ENCODE data around the gene ULK3. TPM values are rescaled to one million over a fixed set of nuclear protein-coding genes. Genes with fewer than 3 reads are reported as not detected.

The ULK3 gene
- polyA plus RNA-seq, 2 of the 4 experiments (the other 2 are of a cell fraction), result 28.1 to 48.9 TPM

DNA sequence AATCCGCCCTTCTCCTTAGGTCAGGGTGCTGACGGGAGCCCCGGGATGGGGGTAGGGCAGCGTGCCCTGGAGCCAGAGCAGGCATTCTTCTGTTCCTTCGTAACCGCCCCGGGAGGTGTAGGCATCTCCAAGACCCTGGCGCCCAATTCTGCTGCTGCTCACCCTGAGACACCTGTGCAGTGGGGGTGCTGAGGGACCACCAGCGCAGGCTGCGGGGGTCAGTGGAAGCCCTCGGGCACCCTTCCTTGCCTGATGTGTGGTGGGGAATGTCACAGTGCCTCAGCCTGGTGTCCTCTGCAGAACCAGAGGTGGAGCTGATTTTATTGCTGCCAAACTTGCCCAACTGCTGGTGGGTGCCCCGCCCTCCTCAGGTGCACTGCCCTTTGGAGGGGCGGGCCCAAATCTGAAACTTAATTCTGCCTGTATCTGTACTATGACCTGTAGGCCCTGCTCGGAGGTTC, 53.8 kb downstream of the ULK3 start:
- no peak overlapping the region for H3K27ac ChIP-seq
- 88% methylated on average over 14 of the region's 14 CpGs for WGBS (ENCODE audit: missing lambda C conversion rate)
- no peak overlapping the region for H3K4me3 ChIP-seq
- ATAC-seq, result no peak
- no peak for TF ChIP-seq KDM1A (IDR thresholded peaks at IDR 0.05; ENCODE audit: low read depth)
- TF ChIP-seq PHF8 (IDR thresholded peaks at IDR 0.05; ENCODE audit: borderline replicate concordance, low read depth), result no peak
- TF ChIP-seq NFE2L2 (conservative IDR thresholded peaks at IDR 0.05; ENCODE audit: low read length), result no peak
- ChIA-PET CTCF (interaction anchor here (65.6 to 66.7 kb wide), 2 partner anchors 2 to 30 kb away, joined by 1908 read pairs; partner anchors contain the start of genes CPLX3, CSK, LMAN1L and ULK3), POLR2A (no interaction called here)
- H3K4me1 ChIP-seq, result peaks cover 19% of the 10 kb centered on the region; the same call in 2 of the 3 replicates
- FAIRE-seq, result no peak
- H3K4me2 ChIP-seq, result no peak overlapping the region
- no peak for DNase-seq (ENCODE audit: low read depth in 1 of 2, low spot score in 1 of 2)
- no peaks in the 10 kb centered on the region for H3K9me3 ChIP-seq

DNA sequence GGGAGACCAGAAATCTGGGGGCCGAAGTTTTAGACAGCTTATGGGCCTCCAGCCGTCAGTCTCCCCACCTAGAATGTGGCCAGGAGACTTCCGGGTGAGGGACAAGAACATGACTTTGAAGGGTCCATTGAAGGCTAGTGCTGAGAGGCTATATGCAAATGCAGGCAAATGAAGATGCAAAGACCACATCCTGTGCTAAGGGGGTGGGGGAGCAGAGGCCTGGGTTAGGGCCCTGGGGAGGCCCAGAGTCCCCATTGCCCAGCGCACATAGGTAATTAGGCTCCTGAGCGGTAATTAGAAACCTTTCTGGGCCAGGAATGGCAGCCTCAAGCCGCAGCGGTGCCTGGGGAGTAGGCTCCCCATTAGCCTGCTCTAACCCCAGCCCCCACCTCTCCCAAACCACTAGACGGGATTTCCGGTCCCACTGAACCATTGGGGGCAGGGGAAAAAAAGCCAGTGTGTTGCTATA, 54.2 kb downstream of the ULK3 start:
- peaks cover 24% of the 10 kb centered on the region for H3K4me1 ChIP-seq
- DNase-seq (ENCODE audit: low read depth in 1 of 2, low spot score in 1 of 2), result no peak
- 85% methylated on average over 9 of the region's 9 CpGs for WGBS (ENCODE audit: missing lambda C conversion rate)
- ATAC-seq, result no peak
- H3K4me2 ChIP-seq, result no peak overlapping the region
- ChIA-PET POLR2A (no interaction called here), CTCF (interaction anchor here (1.0 to 66.7 kb wide), 6 partner anchors 2 to 177 kb away, joined by 3 to 1908 read pairs (median 3); partner anchors contain the start of genes CPLX3, CSK, LMAN1L and ULK3)
- TF ChIP-seq, protein P1, sequence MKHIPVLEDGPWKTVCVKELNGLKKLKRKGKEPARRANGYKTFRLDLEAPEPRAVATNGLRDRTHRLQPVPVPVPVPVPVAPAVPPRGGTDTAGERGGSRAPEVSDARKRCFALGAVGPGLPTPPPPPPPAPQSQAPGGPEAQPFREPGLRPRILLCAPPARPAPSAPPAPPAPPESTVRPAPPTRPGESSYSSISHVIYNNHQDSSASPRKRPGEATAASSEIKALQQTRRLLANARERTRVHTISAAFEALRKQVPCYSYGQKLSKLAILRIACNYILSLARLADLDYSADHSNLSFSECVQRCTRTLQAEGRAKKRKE (CRISPR knock-in tag; IDR thresholded peaks at IDR 0.05; ENCODE audit: low read depth), result no peak
- TF ChIP-seq EP300 (IDR thresholded peaks at IDR 0.05), result no peak
- TF ChIP-seq ZFP36 (IDR thresholded peaks at IDR 0.05; ENCODE audit: borderline replicate concordance, partially characterized antibody), result no peak
- no peak for TF ChIP-seq HEYL (CRISPR knock-in tag; IDR thresholded peaks at IDR 0.05)
- no peak for TF ChIP-seq FOSB (CRISPR knock-in tag; IDR thresholded peaks at IDR 0.05)
- TF ChIP-seq, protein P2, sequence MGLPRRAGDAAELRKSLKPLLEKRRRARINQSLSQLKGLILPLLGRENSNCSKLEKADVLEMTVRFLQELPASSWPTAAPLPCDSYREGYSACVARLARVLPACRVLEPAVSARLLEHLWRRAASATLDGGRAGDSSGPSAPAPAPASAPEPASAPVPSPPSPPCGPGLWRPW (IDR thresholded peaks at IDR 0.05), result no peak
- no peak for TF ChIP-seq RFX5 (IDR thresholded peaks at IDR 0.05)
- no peak for TF ChIP-seq ESRRA (IDR thresholded peaks at IDR 0.05; ENCODE audit: borderline replicate concordance, low read length)
- TF ChIP-seq BHLHE40 (IDR thresholded peaks at IDR 0.05; ENCODE audit: low read depth, low read length), result no peak
- TF ChIP-seq JUN (IDR thresholded peaks at IDR 0.05), result no peak
- H3K9me3 ChIP-seq, result no peaks in the 10 kb centered on the region
- no peak overlapping the region for H3K27ac ChIP-seq
- H3K4me3 ChIP-seq, result no peak overlapping the region
- FAIRE-seq, result no peak

DNA sequence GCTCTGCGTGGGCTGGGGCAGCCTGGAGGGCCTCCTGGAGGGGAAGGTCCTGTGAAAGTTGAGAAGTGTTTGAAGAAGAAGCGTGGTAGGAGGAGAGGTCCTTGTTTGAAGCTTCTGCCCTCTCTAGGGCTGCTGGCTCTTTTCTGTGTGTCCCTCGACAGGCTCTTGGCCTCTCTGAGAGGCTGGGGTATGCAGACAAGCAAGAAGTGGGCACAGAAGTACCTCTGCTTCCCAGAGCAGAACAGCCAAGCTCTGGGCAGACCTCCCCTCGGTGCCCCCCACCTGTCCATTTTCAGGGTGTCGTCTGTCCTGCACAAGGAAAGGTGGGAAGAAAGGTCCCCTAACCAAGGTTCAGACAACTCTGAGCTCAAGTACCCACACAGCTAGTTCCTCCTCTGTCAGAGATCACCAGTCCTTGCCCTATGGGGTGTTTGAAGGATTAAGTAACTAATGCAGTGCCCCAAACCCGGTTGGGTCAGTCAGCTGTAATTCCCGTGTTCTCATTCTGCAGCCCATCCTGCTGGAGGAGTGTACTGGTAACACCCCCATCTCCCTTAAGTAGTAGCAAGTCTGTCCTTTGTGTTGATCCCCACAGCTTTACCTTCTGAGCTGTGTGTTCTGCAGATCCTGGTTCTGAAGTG, 54.8 kb downstream of the ULK3 start:
- no peak overlapping the region for H3K4me2 ChIP-seq
- H3K9me3 ChIP-seq, result no peaks in the 10 kb centered on the region
- DNase-seq (ENCODE audit: low read depth in 1 of 2, low spot score in 1 of 2) (no peak), ATAC-seq (peak; percentile 14 to 20; a peak in 3 of 6 replicates), FAIRE-seq (no peak)
- POLR2A ChIA-PET, result no interaction called here
- TF ChIP-seq HOXB13 (CRISPR knock-in tag; IDR thresholded peaks at IDR 0.05; ENCODE audit: low read depth) (no peak), EHF (CRISPR knock-in tag; IDR thresholded peaks at IDR 0.05) (no peak), NPAS2 (CRISPR knock-in tag; IDR thresholded peaks at IDR 0.05; ENCODE audit: borderline replicate concordance) (no peak), RAD21 (conservative IDR thresholded peaks at IDR 0.05 in 1 of 2, IDR thresholded peaks at IDR 0.05 in 1 of 2) (no peak), PHF8 (IDR thresholded peaks at IDR 0.05; ENCODE audit: borderline replicate concordance, low read depth) (no peak), KDM5A (IDR thresholded peaks at IDR 0.05) (no peak), POLR2AphosphoS2 (conservative IDR thresholded peaks at IDR 0.05; ENCODE audit: low read length) (no peak), KDM1A (IDR thresholded peaks at IDR 0.05; ENCODE audit: low read depth) (no peak), CBX2 (IDR thresholded peaks at IDR 0.05; ENCODE audit: borderline replicate concordance, low read depth) (no peak), POLR2A (IDR thresholded peaks at IDR 0.05; ENCODE audit: low read length) (no peak)
- TF ChIP-seq, protein P3, sequence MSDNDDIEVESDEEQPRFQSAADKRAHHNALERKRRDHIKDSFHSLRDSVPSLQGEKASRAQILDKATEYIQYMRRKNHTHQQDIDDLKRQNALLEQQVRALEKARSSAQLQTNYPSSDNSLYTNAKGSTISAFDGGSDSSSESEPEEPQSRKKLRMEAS (IDR thresholded peaks at IDR 0.05), result no peak
- WGBS (ENCODE audit: missing lambda C conversion rate), result 49% methylated on average over 7 of the region's 7 CpGs
- CTCF ChIA-PET, result interaction anchor here (0.6 to 66.7 kb wide), 9 partner anchors 3 to 177 kb away, joined by 3 to 1908 read pairs (median 3); partner anchors contain the start of genes CPLX3, CSK, LMAN1L and ULK3
- H3K4me3 ChIP-seq, result no peak overlapping the region
- H3K4me1 ChIP-seq, result peaks cover 30% of the 10 kb centered on the region
- H3K27ac ChIP-seq, result 0 out of 6 replicates have a peak overlapping the region, but pooled peaks of 1 of the 2 experiments have one; percentile 30
